ENCODE measurements around the gene RAC2.

Gene RAC2

DNA sequence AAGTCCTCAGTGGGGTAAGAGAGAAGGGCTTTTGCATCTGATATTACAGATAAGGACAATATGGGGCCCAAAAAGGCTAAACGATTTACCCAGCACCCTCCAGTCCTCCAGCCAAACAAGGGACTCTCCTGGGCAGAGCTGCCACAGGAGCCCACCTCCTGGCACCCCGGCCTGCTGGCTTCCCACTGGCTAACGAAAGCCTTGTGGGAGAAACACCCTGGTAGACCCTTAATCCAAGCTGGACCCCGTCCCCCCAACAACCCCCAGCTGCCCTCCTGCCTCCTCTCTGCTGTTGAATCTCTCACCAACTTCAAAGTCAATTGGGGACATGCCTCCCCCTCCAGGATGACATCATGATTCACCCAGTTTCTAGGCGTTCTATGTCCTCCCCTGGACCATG is 66.8 kb downstream of the RAC2 start:
- no peak overlapping the region for H3K4me3 ChIP-seq (ENCODE audit: low read length)
- no peak for DNase-seq (ENCODE audit: low read depth)
- no peak for TF ChIP-seq CTCF (IDR thresholded peaks at IDR 0.05; ENCODE audit: insufficient read depth, low read depth, low read length, missing control alignments)

DNA sequence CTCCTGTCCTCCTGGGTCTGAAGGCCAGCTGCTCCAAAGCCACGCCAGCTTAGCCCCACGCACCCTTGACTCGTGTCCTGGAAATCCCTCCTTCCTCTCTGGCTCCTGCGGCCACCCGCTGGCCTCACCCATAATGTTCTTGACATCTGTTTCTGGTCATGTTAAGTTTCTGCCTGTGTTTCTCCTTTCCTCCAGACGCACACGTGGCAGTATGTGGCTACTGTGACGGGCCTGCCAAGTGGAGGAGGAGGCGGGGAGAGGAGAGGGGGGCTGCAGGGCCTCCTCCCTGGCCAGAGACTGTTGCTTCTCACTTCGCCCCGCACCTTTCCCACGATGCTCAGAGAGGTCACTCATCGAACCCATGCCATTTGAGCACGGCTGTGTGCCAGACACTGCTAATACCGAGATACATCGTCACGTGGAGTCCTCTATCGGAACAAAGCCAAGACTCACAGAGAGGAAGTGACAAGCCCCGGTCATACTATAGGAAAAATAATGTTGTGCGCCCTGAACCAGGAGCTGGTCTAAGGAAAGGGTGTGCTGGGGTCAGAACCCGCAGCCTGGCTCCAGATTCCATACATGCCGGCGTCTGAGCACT is 67.5 kb downstream of the RAC2 start:
- no peak for TF ChIP-seq CTCF (IDR thresholded peaks at IDR 0.05; ENCODE audit: insufficient read depth, low read depth, low read length, missing control alignments)
- H3K4me3 ChIP-seq (ENCODE audit: low read length), result no peak overlapping the region
- no peak for DNase-seq (ENCODE audit: low read depth)

DNA sequence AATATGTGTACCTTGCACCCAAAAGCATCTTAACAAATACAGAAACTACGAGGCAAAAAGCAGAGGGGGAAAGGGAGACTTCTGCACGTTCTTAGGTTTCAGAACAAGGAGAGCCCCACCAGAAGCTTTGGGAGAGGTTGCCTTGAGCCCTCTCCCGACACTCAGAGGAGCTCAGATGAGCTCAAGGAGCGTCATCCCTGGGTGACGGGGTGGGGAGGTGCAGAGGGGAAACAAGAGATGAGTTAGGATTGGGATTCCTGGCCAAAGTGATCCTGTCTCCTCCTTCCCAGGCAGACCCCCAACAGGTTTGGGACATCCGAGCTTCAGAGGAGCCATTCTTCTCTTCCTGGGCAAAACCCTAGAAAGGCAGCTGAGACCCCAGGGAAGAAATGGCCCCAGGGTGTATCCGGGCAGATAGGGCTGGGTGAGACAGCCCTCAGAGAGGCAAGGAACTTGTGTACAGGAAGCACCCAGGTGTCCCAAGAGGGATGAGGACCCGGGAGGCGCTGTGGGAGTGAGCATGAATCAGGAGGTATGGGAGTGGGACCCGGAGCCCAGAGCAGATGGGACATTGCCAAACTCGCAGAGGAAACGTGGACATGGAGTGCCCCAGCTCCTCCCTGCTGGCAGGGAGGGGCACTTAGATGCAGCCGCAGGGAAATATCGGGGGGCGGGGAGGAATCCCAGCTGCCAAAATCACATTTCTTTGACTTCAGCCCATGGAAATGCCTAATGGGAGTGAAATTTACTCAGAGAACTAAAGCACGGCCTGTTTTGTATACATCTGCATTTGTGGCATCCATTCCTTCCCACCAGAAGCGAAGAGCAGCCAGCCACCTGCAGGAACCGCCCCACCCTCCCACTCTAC is 68.4 kb downstream of the RAC2 start:
- no peak for TF ChIP-seq CTCF (IDR thresholded peaks at IDR 0.05; ENCODE audit: insufficient read depth, low read depth, low read length, missing control alignments)
- no peak overlapping the region for H3K4me3 ChIP-seq (ENCODE audit: low read length)
- DNase-seq (ENCODE audit: low read depth), result no peak

All from epithelial cell of esophagus (primary cell).